GM12872 (cell line): Measurements from ENCODE around the gene PINLYP.

Experiments used
- CTCF ChIP-seq: IDR thresholded peaks from 3 replicates; pipeline ENCODE4 v1.5.1; 2011; ENCODE audit warnings: low read depth, mild to moderate bottlenecking, low read length, moderate library complexity; ENCODE audit not compliant: insufficient read depth

Gene PINLYP

GRCh38 chr19:43623889-43624670, 48.5 kb downstream of the PINLYP start:
- TF ChIP-seq CTCF, result no peak

- peak; percentile 56 for TF ChIP-seq CTCF
Measured at GRCh38 chr19:43624933-43625332, 49.3 kb downstream of the PINLYP start.

GRCh38 chr19:43625918-43626579, 50.4 kb downstream of the PINLYP start:
- no peak for TF ChIP-seq CTCF

- TF ChIP-seq CTCF, result no peak
Measured at GRCh38 chr19:43626838-43627237, 51.2 kb downstream of the PINLYP start.

- no peak for TF ChIP-seq CTCF
Measured at GRCh38 chr19:43628646-43629326, 53.2 kb downstream of the PINLYP start.

- TF ChIP-seq CTCF, result no peak
Measured at GRCh38 chr19:43631491-43631890, 55.9 kb downstream of the PINLYP start.
